IPS-18c (cell line): ENCODE measurements around the gene ITGB7.

ENCODE experiments used
- H3K4me3 ChIP-seq: 2 replicates; pipeline ENCODE4 v1.7.0; 2013; ENCODE audit warnings: low read depth, mild to moderate bottlenecking, low read length, moderate library complexity; ENCODE audit not compliant: insufficient read depth
- H3K9me3 ChIP-seq: one replicate; pipeline ENCODE4 v1.6.1; 2013; ENCODE audit warnings: mild to moderate bottlenecking, low read length, moderate library complexity; ENCODE audit not compliant: control insufficient read depth, insufficient read depth

Gene ITGB7

DNA sequence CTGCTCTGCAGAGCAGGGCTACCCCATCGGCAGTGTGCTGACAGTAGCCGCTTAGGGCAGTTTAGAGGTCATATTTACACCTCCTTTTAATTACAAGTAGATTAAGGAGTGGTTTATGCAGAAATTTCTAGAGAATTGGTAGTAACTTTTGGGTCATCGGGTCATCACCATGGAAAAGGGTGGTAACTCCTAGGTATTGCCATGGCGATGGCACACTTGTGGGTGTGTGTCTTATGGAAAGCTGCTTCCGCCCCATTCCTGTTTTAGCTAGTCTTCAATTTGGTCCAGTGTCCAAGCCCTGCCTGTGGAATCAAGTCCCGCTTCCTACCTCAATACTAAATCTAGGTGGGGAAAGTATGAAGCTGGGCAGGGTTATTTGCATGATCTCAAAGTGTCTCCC lies 56.0 kb downstream of the ITGB7 start:
- H3K4me3 ChIP-seq, result no peak overlapping the region
- no peaks in the 10 kb centered on the region for H3K9me3 ChIP-seq

DNA sequence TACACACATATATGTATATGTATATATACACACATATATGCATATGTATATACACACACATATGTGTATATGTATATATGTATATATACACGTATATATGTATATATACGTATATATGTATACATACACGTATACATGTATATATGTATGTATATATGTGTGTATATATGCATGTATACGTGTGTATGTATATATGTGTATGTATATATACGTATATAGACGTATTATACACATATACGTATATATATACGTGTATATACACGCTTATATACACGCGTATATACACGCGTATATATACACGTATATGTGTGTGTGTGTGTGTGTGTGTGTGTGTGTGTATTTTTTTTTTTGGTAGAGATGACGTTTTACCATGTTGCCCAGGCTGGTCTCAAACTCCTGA lies 59.4 kb downstream of the ITGB7 start:
- Histone ChIP-seq H3K9me3 (no peaks in the 10 kb centered on the region), H3K4me3 (no peak overlapping the region)

- Histone ChIP-seq H3K9me3 (no peaks in the 10 kb centered on the region), H3K4me3 (no peak overlapping the region)
Measured at GRCh38 chr12:53147181-53147580, 59.9 kb downstream of the ITGB7 start.

DNA sequence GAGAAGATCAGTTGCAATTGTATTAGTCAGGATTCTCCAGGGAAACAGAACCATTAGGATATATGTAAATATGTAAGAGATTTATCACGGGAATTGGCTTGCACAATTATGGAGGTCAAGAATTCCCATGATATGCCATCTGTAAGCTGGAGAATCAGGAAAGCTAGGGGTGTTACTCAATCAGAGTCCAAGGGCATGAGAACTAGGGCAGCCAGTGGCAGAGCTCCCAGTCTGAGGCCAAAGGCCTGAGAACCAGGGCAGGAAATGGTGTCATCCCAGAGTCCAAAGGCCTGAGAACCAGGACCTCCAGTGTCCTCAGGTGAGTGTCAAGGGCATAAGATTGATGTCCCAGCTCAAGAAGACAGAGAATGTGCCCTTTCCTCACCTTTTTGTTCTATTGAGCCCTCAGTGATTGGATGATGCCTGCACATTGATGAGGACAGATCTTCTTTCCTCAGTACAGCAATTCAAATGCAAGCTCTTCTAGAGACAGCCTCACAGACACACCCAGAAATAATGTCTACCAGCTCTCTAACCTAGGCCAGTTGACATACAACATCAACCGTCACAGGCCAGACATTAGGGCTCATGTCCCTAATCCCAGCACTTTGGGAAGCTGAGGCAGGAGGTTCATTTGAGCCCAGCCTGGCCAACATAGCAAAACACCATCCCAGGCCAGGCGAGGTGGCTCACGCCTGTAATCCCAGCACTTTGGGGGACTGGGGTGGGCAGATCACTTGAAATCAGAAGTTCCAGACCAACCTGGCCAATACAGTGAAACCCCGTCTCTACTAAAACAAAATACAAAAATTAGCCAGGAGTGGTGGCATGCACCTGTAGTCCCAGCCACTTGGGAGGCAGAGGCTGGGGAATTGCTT lies 61.4 kb downstream of the ITGB7 start:
- Histone ChIP-seq H3K4me3 (no peak overlapping the region), H3K9me3 (no peaks in the 10 kb centered on the region)

DNA sequence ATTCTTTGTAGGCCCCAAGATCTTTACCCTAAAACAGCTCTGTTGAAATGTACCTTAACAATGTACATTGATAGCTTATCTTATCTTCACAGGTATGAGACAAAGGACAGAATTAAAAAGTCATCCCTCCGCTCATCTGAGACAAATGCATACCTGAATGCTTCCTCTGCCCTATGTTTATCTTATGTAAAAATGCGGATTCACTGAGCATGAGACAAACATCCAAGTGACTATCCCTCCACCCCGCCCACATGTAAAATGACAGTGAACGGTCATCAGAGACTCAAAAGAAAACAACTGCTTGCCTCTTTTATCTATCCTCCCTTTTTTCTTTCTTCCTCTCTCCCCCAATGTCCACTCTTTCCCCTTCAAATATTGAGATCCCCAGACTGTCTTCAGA lies 63.7 kb downstream of the ITGB7 start:
- H3K9me3 ChIP-seq, result peaks cover 4% of the 10 kb centered on the region
- no peak overlapping the region for H3K4me3 ChIP-seq
